HCT116 (cell line): Measurements from ENCODE around the gene OCEL1. TPM values are rescaled to one million over a fixed set of nuclear protein-coding genes. Genes with fewer than 3 reads are reported as not detected.

Experiments
- ATAC-seq: fragments of 200-7000 bp; cut with Tn5 transposase; 2 replicates; pipeline ENCODE4 v1.9.1; 2020; ENCODE audit warnings: mild to moderate bottlenecking, moderate library complexity
- BruUV-seq: library from RNA; stranded (reverse); fragments of 400-500 nt; replicated peaks from 2 replicates; lab custom pipeline; 2021; lab: Mats Ljungman, UMichigan
- CTCF ChIA-PET: fragments of 300-600 bp; sonication (Branson Sonifier 250); formaldehyde crosslinking; loops from one replicate; lab custom pipeline; 2021; ENCODE audit warnings: antibody characterized with exemption; lab: Charles Lee
- POLR2A ChIA-PET: fragments of 300-600, 350-600 bp; sonication (Branson Sonifier 250); formaldehyde crosslinking; loops from one replicate; lab custom pipeline; 2021; ENCODE audit warnings: antibody characterized with exemption; lab: Charles Lee
- RAD21 ChIA-PET, 2 experiments: fragments of 300-600 bp; sonication (Branson Sonifier 250); formaldehyde crosslinking; loops; one replicate each; lab custom pipeline; 2023; ENCODE audit warnings: low total read pairs in 2 of 2; ENCODE audit not compliant: uncharacterized antibody in 2 of 2, unreplicated experiment in 2 of 2, low non-redundant PET in 1 of 2; lab: Charles Lee
- DNase-seq: peaks from one replicate; pipeline ENCODE4 v3.0.0-alpha.2; 2010; ENCODE audit warnings: low read depth, low spot score
- H2AFZ ChIP-seq: fragments of 200-600 bp; shearing (Covaris generic), sonication (generic); 2 replicates; pipeline ENCODE4 v1.6.1; 2017; ENCODE audit warnings: low read depth, mixed run types, mixed read lengths, antibody characterized with exemption, low read length; ENCODE audit not compliant: poor library complexity, severe bottlenecking
- H3K27ac ChIP-seq: 2 replicates; pipeline ENCODE4 v1.5.1; 2012; ENCODE audit warnings: low read depth, low read length
- H3K27me3 ChIP-seq: fragments of 200-600 bp; sonication (generic); 2 replicates; pipeline ENCODE4 v1.6.1; 2016; ENCODE audit warnings: mixed run types, low read length, mixed read lengths; ENCODE audit not compliant: insufficient read depth
- H3K36me3 ChIP-seq, 2 experiments: fragments of 200-500 bp in 1 of 2; fragments of 200-600 bp in 1 of 2; sonication (Bioruptor generic) in 1 of 2; sonication (generic) in 1 of 2; 2 replicates each; pipeline versions ENCODE4 v1.5.1 to v1.6.1; 2014 to 2016; ENCODE audit warnings: low read length in 2 of 2, inconsistent platforms in 1 of 2, mixed read lengths in 1 of 2, mixed run types in 1 of 2; ENCODE audit not compliant: insufficient read depth in 2 of 2, control insufficient read depth in 1 of 2
- H3K4me1 ChIP-seq, 2 experiments: fragments of 200-600 bp in 1 of 2; sonication (generic) in 1 of 2; 2 replicates each; pipeline versions ENCODE4 v1.5.1 to v1.6.1; 2012 to 2017; ENCODE audit warnings: low read length in 2 of 2, inconsistent platforms in 1 of 2, mild to moderate bottlenecking in 1 of 2, mixed read lengths in 1 of 2, mixed run types in 1 of 2, moderate library complexity in 1 of 2; ENCODE audit not compliant: insufficient read depth in 2 of 2, control insufficient read depth in 1 of 2
- H3K4me2 ChIP-seq: fragments of 200-600 bp; sonication (generic); 2 replicates; pipeline ENCODE4 v1.6.1; 2017; ENCODE audit warnings: mixed run types, low read length, mixed read lengths
- H3K4me3 ChIP-seq, 2 experiments: fragments of 200-600 bp in 1 of 2; sonication (generic) in 1 of 2; replicated peaks in 1 of 2; 2 replicates each; pipeline ENCODE4 v1.5.1; 2011 to 2016; ENCODE audit warnings: low read length in 2 of 2, control low read depth in 1 of 2, low read depth in 1 of 2, mild to moderate bottlenecking in 1 of 2, mixed read lengths in 1 of 2, mixed run types in 1 of 2
- H3K79me2 ChIP-seq: fragments of 200-600 bp; sonication (generic); 2 replicates; pipeline ENCODE4 v1.6.1; 2017; ENCODE audit warnings: mild to moderate bottlenecking, mixed run types, low read length, moderate library complexity, mixed read lengths; ENCODE audit not compliant: insufficient read depth
- H3K9ac ChIP-seq: fragments of 200-600 bp; sonication (generic); 2 replicates; pipeline ENCODE4 v1.6.1; 2016; ENCODE audit warnings: low read length, mixed read lengths
- H3K9me2 ChIP-seq: fragments of 200-600 bp; sonication (generic), shearing (Covaris generic); 2 replicates; pipeline ENCODE4 v1.6.1; 2017; ENCODE audit warnings: mixed run types, mild to moderate bottlenecking, moderate library complexity; ENCODE audit not compliant: insufficient read depth
- H3K9me3 ChIP-seq, 2 experiments: fragments of 200-500 bp in 1 of 2; fragments of 200-600 bp in 1 of 2; sonication (Bioruptor generic) in 1 of 2; sonication (generic) in 1 of 2; 2 replicates each; pipeline ENCODE4 v1.6.1; 2014 to 2017; ENCODE audit warnings: low read length in 2 of 2, mixed read lengths in 2 of 2, inconsistent platforms in 1 of 2, low read depth in 1 of 2, mild to moderate bottlenecking in 1 of 2, mixed run types in 1 of 2, moderate library complexity in 1 of 2; ENCODE audit not compliant: control insufficient read depth in 1 of 2, insufficient read depth in 1 of 2
- H4K20me1 ChIP-seq: fragments of 200-600 bp; sonication (generic), shearing (Covaris generic); 2 replicates; pipeline ENCODE4 v1.6.1; 2017; ENCODE audit warnings: mixed run types, mild to moderate bottlenecking, moderate library complexity; ENCODE audit not compliant: insufficient read depth
- ATF3 ChIP-seq: IDR thresholded peaks from 2 replicates; pipeline ENCODE4 v1.6.1; 2012
- CEBPB ChIP-seq: IDR thresholded peaks from 2 replicates; pipeline ENCODE4 v1.6.1; 2012; ENCODE audit warnings: low read depth
- EGR1 ChIP-seq: IDR thresholded peaks from 2 replicates; pipeline ENCODE4 v1.6.1; 2012; ENCODE audit warnings: low read depth
- EZH2phosphoT487 ChIP-seq: fragments of 200-600 bp; IDR thresholded peaks from 2 replicates; pipeline ENCODE4 v1.6.1; 2018; ENCODE audit warnings: antibody characterized with exemption, borderline replicate concordance
- JUND ChIP-seq: IDR thresholded peaks from 2 replicates; pipeline ENCODE4 v1.6.1; 2012
- MAX ChIP-seq: IDR thresholded peaks from 2 replicates; pipeline ENCODE4 v1.6.1; 2012
- POLR2AphosphoS5 ChIP-seq: IDR thresholded peaks from 2 replicates; pipeline ENCODE4 v1.6.1; 2011; ENCODE audit warnings: mild to moderate bottlenecking, low read depth, low read length, moderate library complexity
- SP1 ChIP-seq: IDR thresholded peaks from 2 replicates; pipeline ENCODE4 v1.6.1; 2012; ENCODE audit warnings: low read depth
- TCF7L2 ChIP-seq: IDR thresholded peaks from 2 replicates; pipeline ENCODE4 v1.7.0; 2011; ENCODE audit warnings: borderline replicate concordance, inconsistent platforms; ENCODE audit not compliant: insufficient read depth, insufficient read length; ENCODE audit errors: extremely low read depth
- YY1 ChIP-seq: IDR thresholded peaks from 2 replicates; pipeline ENCODE4 v1.6.1; 2011; ENCODE audit warnings: low read length, low read depth, moderate library complexity, mild to moderate bottlenecking; ENCODE audit not compliant: insufficient replicate concordance; ENCODE audit errors: extremely low read depth
- intact Hi-C: fragments of 100-400 bp; cut with micrococcal nuclease; formaldehyde crosslinking; loops from 2 replicates; pipeline ENCODE4 v1.10.0; 2022
- total RNA-seq: library from RNA; stranded (reverse); gene quantifications from one replicate; pipeline ENCODE4 v1.2.1, GENCODE V29; 2021; ENCODE audit not compliant: unreplicated experiment
- TF ChIP-seq, protein P1 (sequence below): IDR thresholded peaks from 2 replicates; pipeline ENCODE4 v1.6.1; 2011; ENCODE audit warnings: mild to moderate bottlenecking, low read length, moderate library complexity; ENCODE audit not compliant: insufficient replicate concordance; ENCODE audit errors: extremely low read depth
- TF ChIP-seq, protein P2 (sequence below), 3 experiments: fragments of 200-600 bp in 1 of 3; sonication (generic) in 1 of 3; IDR thresholded peaks in 2 of 3; conservative IDR thresholded peaks in 1 of 3; 2 replicates each; pipeline ENCODE4 v1.5.1; 2012 to 2017; ENCODE audit warnings: low read depth in 2 of 3, low read length in 2 of 3, antibody characterized with exemption in 1 of 3, borderline replicate concordance in 1 of 3, control low read depth in 1 of 3, mild to moderate bottlenecking in 1 of 3, mixed read lengths in 1 of 3, mixed run types in 1 of 3, moderate library complexity in 1 of 3; ENCODE audit not compliant: insufficient read depth in 1 of 3

The OCEL1 gene
- total RNA-seq, 1 experiment from 2014 or later, result 39.8 TPM

- TF ChIP-seq CEBPB (no peak), JUND (no peak)
- no peak overlapping the region for H3K27ac ChIP-seq
- RAD21 ChIA-PET, result no interaction called here
- POLR2A ChIA-PET, result no interaction called here
- DNase-seq (no peak), ATAC-seq (no peak)
- no peak overlapping the region for H3K4me2 ChIP-seq
- intact Hi-C loops, result no loop called here
- no peak overlapping the region for H3K4me3 ChIP-seq
- no TSS peak for BruUV-seq
- no peaks in the 10 kb centered on the region for H3K9me3 ChIP-seq
- H3K9me2 ChIP-seq, result no peaks in the 10 kb centered on the region
- H3K9ac ChIP-seq, result no peak overlapping the region
- no peaks in the 10 kb centered on the region for H4K20me1 ChIP-seq
- H3K36me3 ChIP-seq, result no peaks in the 10 kb centered on the region
- peaks cover 0 to 12% of the 10 kb centered on the region in 2 experiments; a peak in 3 of 4 replicates for H3K4me1 ChIP-seq
- no peaks in the 10 kb centered on the region for H3K79me2 ChIP-seq
- no peaks in the 10 kb centered on the region for H3K27me3 ChIP-seq
- no peak overlapping the region for H2AFZ ChIP-seq
- CTCF ChIA-PET, result no interaction called here
These were observed 30.1 kb downstream of the OCEL1 start for GRCh38 chr19:17256130-17256529.

DNA sequence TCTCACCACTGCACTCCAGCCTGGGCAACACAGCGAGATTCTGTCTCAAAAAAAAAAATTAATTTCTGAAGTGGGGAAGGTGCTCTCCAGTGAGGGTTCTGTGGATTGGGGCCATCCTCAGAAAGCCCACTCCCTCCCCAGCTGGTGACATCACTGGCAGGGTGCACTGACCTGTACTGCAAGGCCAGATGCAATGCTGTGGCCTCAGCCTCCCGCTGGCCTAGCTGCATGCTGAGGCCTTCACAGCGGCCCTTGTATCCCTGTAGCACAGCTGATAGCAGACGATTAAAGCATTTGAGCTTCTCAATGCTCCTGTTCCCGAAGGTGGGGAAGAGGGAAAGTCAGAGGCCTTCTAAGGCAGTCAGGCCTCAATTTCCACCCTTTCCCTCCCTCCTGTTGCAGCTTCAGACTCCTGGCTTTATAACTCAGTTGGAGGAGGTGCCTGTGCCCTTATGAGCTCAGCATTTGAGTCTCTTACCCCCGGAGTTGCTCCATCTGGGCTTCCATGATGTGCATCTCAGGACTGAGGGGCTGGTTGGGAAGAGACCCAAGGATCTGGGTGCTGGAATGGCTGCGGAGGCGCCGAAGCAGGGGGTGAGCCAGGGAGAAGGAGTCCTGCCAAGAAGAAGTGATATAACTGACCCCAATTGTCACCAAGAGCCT is 33.2 kb downstream of the OCEL1 start:
- H3K27ac ChIP-seq, result no peak overlapping the region

More for the DNA sequence above, 33.2 kb downstream of the OCEL1 start:
- intact Hi-C loops, result no loop called here
- POLR2A ChIA-PET, result interaction anchor here (0.7 to 1.1 kb wide), 2 partner anchors 10 to 24 kb away, joined by 3 read pairs; no protein-coding TSS in a partner anchor
- RAD21 ChIA-PET, result no interaction called here
- CTCF ChIA-PET, result interaction anchor here (0.8 kb wide), 2 partner anchors 22 to 46 kb away, joined by 3 to 4 read pairs; no protein-coding TSS in a partner anchor
- Histone ChIP-seq H3K9me3 (no peaks in the 10 kb centered on the region), H2AFZ (no peak overlapping the region), H3K79me2 (no peaks in the 10 kb centered on the region), H3K36me3 (no peaks in the 10 kb centered on the region), H3K9me2 (no peaks in the 10 kb centered on the region), H4K20me1 (no peaks in the 10 kb centered on the region), H3K4me2 (no peak overlapping the region), H3K4me3 (no peak overlapping the region), H3K27me3 (no peaks in the 10 kb centered on the region), H3K9ac (no peak overlapping the region), H3K4me1 (peaks cover 0 to 13% of the 10 kb centered on the region in 2 experiments; a peak in 3 of 4 replicates)
- BruUV-seq, result no TSS peak
- no peak for TF ChIP-seq POLR2AphosphoS5
- TF ChIP-seq, protein P1, sequence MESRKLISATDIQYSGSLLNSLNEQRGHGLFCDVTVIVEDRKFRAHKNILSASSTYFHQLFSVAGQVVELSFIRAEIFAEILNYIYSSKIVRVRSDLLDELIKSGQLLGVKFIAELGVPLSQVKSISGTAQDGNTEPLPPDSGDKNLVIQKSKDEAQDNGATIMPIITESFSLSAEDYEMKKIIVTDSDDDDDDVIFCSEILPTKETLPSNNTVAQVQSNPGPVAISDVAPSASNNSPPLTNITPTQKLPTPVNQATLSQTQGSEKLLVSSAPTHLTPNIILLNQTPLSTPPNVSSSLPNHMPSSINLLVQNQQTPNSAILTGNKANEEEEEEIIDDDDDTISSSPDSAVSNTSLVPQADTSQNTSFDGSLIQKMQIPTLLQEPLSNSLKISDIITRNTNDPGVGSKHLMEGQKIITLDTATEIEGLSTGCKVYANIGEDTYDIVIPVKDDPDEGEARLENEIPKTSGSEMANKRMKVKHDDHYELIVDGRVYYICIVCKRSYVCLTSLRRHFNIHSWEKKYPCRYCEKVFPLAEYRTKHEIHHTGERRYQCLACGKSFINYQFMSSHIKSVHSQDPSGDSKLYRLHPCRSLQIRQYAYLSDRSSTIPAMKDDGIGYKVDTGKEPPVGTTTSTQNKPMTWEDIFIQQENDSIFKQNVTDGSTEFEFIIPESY, result no peak
- no peak for TF ChIP-seq MAX
- no peak for TF ChIP-seq TCF7L2
- TF ChIP-seq, protein P2, sequence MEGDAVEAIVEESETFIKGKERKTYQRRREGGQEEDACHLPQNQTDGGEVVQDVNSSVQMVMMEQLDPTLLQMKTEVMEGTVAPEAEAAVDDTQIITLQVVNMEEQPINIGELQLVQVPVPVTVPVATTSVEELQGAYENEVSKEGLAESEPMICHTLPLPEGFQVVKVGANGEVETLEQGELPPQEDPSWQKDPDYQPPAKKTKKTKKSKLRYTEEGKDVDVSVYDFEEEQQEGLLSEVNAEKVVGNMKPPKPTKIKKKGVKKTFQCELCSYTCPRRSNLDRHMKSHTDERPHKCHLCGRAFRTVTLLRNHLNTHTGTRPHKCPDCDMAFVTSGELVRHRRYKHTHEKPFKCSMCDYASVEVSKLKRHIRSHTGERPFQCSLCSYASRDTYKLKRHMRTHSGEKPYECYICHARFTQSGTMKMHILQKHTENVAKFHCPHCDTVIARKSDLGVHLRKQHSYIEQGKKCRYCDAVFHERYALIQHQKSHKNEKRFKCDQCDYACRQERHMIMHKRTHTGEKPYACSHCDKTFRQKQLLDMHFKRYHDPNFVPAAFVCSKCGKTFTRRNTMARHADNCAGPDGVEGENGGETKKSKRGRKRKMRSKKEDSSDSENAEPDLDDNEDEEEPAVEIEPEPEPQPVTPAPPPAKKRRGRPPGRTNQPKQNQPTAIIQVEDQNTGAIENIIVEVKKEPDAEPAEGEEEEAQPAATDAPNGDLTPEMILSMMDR (IDR thresholded peaks at IDR 0.05 in 2 of 3, conservative IDR thresholded peaks at IDR 0.05 in 1 of 3; ENCODE audit: borderline replicate concordance in 1 of 3, insufficient read depth in 1 of 3, low read depth in 2 of 3, low read length in 2 of 3), result no peak
- TF ChIP-seq SP1, result no peak
- no peak for TF ChIP-seq ATF3
- TF ChIP-seq YY1, result no peak
- TF ChIP-seq EZH2phosphoT487, result no peak
- TF ChIP-seq EGR1, result no peak
- ATAC-seq (no peak), DNase-seq (no peak)
